HL-60/S4 treated with retinoic acid at 250 ng/mL for 4 days and 3 days (cell line): Measurements from ENCODE around the gene CABP1.

Source experiments
- in situ Hi-C: fragments of 300-500 bp; cut with MboI; formaldehyde crosslinking; loops from 2 replicates; pipeline ENCODE4 v1.7.0; 2022; ENCODE audit warnings: low sequenced_read_pairs

CABP1 gene

DNA sequence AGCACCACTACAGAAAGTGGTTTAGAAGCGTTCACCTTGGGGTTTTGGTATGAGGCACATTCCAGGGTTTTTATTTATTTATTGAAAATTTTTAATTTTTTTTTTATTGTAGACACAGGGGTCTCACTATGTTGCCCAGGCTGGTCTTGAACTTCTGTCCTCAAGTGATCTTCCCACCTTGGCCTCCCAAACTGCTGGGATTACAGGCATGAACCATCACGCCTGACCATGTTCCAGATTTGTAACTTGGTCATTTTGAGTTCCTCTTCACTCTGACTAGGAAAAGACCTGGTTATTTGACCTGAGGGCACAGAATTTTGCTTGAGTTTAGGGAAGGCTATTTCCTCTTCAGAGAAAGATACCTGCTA lies 49.6 kb downstream of the CABP1 start:
- in situ Hi-C loops: no loop called here

DNA sequence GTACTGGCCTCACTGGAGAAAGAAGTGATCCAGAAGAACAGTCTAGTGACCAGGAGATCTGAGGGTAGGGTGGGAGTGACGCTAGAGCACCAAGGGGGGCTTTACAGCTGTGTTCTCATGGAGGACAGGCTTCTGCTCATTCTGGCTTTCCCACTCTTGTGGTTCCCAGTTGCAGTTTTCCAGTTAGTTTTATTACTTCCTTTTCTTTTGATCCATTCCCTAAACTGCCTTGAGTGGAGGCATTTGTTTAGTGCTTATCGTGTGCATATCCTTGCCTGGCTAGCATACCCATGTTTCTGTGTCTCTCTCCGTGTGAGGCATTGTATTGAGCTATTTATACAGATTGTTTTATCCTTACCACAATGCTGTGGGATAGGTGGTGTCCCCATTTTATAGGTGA lies 50.6 kb downstream of the CABP1 start:
- in situ Hi-C loops: no loop called here

DNA sequence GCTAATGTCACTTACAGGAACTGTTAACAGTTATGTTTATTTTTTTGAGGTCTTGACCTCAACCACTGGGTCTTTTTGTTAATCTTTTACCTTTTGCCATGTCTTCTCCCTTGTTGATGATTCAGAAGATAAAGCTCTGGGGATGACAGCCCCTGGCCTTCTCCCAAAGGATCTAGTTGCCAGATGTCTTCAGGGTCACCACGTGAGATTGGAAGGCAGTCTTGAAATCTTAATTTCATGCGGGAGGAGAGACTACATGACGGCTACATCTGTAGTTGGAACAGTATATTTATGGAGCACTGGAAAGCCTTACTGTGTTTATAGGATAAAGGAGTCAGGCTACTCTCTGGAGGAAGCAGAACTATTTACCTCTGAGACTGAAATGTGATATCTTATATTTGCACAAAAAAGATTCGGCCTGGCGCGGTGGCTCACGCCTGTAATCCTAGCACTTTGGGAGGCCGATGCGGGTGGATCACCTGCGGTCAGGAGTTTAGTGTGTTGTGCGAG lies 52.2 kb downstream of the CABP1 start:
- in situ Hi-C loops: no loop called here

DNA sequence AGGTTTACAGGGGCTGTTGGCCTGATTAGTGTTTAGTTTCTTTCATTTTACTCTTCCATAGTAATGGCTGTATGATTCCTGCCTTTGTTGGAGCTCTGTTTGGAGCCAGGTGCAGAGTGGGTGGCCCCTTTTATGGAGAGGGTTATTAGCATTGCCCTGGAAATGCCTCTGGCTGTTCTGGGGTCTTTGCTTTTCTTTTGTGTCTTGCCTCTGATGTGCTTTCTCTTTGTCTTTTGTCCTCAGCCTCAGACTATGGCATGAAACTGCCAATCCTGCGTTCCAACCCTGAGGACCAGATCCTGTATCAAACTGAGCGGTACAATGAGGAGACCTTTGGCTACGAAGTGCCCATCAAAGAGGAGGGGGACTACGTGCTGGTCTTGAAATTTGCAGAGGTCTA lies 53.4 kb downstream of the CABP1 start:
- in situ Hi-C loops: no loop called here

DNA sequence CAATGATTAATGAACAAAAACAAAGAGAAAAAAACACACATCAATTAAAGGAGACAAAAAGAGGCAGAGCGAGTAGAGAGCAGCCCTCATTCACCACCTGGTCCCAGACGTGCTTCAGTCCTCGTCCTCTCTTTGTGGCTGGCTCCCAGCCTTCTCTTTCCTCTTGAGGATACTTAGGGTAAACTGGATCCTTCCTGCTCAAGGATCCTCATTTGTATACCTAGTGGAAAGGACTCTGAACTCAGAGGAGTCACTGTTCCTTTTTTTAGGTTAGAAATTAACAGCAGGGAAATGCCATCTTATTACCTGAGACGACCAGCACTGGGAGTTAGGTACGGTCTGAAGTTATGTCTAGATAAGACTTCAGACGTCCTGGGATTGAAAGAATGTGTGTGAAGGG lies 56.2 kb downstream of the CABP1 start:
- in situ Hi-C loops: no loop called here

DNA sequence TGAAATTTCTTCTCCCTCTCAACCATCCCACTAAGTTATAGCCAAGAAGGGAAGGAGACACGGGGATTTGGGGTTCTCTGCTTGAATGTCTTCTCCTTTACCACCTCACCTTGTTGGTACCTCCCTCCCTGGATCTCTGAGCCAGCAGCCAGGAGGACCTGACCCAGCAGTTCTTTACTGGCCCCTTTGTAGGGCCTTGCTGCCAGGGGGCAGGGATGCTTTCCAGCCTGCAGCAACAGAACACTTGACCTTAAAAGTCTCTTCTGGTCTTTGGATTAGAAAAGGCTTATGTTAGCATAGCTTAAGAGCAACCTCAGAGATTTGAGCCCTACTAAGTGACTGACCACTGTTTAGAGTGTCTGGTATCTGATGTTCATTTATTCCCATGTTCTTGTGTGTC lies 56.9 kb downstream of the CABP1 start:
- in situ Hi-C loops: no loop called here

DNA sequence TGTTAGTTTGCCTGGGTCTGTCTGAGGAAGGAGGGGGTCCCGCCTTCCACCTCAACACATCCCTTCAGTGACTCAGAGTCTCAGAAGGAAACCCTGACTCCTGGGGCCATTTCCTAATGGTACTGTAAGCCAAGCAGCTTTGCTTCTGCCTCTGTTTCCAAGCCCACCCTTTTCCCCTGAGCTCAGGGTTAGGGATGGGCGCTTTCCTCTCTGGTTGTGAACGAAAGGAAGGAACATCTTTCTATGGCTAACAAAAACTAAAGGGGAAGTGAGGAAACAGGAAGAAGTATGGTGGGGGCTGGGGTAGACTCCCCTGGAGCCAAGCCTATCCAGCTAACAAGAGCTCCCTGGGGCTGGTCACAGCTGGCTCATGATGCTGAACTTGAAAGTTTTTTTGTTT lies 58.2 kb downstream of the CABP1 start:
- in situ Hi-C loops: no loop called here

DNA sequence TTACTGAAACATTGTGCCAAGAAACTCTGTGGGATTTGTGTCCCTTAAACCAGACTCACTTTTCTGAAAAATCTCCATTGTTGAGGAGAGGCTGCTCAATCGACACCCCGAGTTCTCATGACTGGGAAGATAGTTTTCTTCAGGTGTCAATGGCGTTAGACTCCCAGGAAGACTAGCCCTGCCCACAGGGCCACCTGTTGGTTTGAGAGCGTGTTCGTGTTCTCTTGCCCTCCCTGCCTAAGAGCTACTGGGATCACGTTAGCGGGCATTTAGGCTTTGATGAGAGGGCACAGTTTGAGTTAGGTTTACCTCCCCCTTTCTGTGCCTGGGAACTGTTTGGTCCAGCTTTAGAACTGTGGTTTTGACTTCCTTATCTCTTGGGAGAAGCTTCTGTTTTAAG lies 59.1 kb downstream of the CABP1 start:
- in situ Hi-C loops: no loop called here

DNA sequence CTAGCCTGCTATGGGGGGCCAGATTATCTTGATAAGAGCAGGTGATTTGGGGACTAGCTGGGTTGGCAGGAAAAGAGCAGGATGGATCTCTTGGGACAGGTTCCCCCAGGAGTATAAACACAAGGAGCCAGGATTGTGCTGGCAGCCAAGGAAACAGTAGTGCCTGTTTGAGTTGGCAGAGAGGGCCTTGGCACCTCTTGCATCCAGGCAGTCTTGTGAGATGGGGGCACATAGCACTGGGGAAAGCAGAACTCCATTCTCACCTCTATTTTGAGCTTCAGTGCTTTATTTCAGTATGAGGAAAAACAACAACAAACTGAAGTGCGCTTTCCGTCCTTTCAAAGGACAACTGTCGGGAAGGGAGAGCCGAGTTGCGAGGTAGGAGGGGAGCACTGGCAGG lies 60.5 kb downstream of the CABP1 start:
- in situ Hi-C loops: no loop called here

DNA sequence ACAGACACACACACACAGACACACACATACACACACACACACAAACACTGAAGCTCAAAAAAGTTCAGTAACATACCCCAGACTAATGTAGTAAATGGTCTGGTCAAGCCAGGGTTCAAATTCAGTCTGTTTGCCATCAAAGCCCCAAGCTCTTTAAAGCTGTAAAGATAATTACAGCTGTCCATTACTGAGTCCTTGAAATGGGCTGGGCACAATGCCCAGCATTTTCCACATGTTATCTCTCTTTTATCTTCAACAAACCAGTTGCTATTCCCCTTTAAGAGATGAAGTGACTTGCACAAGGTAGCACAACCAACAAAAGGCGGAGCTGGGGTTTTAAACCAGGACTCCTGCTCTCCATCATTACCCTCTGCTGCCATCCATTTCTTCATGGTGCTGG lies 62.2 kb downstream of the CABP1 start:
- in situ Hi-C loops: no loop called here

DNA sequence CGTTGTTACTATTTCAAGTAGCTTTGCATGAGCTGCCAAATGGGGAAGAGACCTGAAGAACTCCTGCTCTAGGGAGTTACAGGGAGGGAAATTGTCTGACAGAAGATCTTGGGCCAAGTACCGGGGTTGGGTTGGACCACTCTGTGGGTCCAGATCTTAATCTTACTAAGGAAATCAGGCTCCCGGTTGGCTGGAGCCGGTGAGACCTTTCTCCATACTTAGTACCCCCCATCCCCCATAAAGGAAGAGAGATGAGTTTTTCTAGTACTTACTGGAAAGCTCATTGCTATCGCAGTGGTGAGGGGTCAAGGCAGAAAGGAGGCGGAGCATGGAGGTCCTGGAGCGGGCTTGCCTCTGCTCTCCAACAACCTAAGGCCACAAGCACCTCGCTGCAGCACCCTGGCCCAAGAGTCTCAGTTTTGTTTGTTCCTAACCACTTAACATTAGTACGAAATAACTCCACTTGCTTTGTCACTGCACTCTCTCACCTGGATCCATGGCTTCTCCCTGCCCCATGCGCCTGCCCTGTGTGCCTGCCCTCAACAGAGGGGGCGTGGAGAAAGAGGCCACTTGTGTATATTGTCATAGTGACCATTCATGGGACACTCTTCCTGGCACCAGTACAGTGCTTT lies 63.0 kb downstream of the CABP1 start:
- in situ Hi-C loops: no loop called here

DNA sequence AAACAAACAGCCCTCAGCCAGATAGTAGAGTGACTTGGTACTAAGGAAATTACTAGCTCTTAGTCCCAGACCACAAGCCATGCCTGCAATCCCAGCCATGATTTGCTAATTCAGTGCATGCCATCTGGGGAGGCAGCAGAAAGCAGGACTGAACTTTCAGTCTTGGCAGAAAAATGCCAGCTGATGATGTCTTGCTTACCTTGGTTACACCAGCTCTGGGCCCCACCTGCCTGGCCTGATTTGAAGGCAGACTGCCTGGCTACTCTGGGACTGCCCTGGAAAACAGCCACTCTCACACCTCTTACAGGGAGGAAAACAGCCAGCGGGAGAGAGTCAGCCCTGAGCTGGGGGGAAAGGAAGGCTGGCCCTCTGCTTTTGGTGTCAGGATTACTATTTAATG lies 65.2 kb downstream of the CABP1 start:
- in situ Hi-C loops: no loop called here

DNA sequence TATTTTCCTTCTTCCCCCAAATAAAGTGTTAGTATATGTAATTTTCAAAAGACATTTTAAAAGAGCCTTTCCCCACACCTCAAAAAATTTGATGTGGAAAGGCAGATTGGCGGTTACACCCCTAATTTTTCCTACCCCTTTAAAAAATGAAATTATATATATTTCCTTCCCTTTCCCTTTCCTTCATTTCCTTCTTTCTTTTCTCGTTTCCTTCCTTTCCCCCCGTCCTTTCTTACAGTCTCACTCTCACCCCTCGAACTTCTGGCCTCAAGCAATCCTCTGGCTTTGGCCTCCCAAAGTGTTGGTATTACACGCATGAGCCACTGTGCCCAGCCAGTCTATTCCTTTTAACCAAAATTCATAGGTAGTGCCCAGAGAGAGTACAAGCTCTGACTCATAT lies 65.6 kb downstream of the CABP1 start:
- in situ Hi-C loops: no loop called here

DNA sequence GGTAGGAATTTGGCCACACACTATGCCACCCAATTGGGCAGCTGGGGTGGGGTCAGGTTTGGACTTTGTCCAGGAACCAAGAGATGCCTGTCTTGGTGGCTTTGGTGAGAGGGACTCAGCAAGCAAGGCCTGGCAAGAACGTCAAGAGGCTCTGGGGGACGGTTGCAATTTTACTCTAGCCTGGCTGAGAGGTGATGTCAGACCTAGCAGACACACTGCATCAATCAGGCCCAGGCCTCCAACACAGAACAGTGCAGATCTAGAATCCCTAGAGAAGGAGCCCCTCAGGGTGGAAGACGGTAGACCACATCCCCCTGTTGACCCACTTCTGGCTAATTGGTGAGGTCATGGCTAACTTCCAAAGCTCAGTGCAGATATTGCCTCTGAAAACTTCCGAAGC lies 68.2 kb downstream of the CABP1 start:
- in situ Hi-C loops: no loop called here

DNA sequence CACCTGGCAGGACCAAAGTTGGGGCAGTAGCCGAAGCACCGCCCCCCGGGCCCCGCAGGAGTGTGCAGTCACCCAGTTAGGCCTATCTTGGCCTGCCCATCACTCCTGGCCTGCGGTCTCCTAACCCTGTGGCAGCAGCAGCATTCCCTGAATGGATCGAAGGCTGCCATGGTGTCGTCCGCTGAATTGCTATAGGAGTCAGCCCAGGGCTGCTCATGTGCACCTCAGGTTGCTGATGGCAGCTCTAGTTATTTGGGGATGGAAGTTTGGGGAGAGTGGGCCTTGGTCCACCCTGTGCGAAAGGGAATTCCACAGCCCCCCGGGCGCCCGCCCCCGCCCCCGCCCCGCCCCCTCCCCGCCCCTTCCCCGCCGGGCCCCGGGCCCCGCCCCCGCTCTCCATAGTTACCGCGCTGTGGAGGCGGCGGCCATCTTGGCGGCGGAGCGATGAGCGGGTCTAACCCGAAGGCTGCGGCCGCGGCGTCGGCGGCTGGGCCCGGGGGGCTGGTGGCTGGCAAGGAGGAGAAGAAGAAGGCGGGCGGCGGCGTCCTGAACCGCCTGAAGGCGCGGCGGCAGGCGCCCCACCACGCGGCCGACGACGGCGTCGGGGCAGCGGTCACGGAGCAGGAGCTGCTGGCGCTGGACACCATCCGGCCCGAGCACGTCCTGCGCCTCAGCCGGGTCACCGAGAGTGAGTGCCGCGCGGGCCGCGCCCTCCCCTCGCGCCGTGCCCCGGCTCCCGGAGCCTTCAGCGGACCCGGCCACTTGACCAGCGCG lies 69.8 kb downstream of the CABP1 start, which contains the start of gene UNC119B:
TSS of gene UNC119B (plus strand) at position 428 of the 774 bp plus-strand sequence. CDS start at position 445, 17 bp downstream.
- in situ Hi-C loops: loop anchor here (10.0 kb wide), 1 partner anchor 125 kb away; the partner anchor contains the start of gene POP5

DNA sequence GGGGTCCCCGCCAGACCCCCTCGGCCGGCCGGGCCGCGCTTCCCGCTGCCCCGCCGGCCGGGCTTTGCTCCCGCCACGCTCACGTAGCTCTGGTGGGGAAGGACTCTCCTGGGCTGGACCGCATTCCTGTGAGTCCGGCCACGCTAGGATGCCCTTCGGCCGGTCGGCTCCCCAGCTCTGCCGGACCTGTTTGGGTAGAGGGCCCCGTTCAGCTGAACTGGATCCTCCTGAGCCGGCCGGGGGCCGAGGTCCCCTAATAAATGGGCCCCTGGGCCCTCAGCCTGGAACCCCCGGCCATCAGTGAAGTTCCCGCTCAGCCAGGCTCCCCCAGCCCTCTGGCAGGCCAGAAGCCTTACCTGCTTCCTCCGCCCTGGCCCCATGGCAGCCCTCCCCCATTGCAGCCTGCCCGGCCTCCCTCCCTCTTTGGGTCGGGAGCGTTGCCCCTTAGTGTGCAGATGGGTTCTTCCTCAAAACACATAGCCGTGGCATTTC lies 70.4 kb downstream of the CABP1 start:
- in situ Hi-C loops: loop anchor here (10.0 kb wide), 1 partner anchor 126 kb away; the partner anchor contains the start of gene POP5

DNA sequence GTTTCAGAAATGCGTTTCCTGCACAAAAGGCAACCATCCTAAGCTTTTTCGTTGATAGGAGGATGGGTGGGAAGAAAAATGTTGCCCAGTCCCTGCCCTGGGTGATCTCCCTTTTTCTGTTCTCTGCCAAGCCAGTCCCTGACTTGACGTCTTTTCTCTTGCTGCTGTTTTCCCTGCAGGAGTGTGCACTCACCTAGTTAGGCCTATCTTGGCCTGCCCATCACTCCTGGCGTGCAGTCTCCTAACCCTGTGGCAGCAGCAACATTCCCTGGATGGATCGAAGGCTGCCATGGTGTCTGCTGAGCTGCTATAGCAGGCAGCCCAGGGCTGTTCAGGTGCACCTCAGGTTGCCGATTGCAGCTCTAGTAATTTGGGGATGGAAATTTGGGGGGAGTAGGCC lies 71.0 kb downstream of the CABP1 start:
- in situ Hi-C loops: loop anchor here (10.0 kb wide), 1 partner anchor 127 kb away; the partner anchor contains the start of gene POP5

DNA sequence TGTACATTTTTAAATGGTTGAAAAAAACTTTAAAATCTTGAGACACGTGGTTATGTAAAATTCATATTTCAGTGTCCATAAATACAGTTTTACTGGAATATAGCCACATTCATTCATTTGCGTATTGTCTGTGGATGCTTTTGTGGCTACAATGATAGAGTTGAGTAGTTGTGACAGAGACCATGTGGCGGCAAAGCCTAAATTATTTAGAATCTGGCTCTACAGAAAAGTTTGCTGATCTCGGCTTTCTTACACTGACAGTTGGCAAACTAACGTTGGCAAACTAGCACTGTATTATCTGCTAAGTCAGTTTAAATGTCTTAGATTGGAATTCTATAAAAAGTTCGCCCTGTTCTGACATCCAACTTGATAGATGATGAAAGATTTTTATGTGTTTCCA lies 72.2 kb downstream of the CABP1 start:
- in situ Hi-C loops: loop anchor here (10.0 kb wide), 1 partner anchor 128 kb away; the partner anchor contains the start of gene POP5

DNA sequence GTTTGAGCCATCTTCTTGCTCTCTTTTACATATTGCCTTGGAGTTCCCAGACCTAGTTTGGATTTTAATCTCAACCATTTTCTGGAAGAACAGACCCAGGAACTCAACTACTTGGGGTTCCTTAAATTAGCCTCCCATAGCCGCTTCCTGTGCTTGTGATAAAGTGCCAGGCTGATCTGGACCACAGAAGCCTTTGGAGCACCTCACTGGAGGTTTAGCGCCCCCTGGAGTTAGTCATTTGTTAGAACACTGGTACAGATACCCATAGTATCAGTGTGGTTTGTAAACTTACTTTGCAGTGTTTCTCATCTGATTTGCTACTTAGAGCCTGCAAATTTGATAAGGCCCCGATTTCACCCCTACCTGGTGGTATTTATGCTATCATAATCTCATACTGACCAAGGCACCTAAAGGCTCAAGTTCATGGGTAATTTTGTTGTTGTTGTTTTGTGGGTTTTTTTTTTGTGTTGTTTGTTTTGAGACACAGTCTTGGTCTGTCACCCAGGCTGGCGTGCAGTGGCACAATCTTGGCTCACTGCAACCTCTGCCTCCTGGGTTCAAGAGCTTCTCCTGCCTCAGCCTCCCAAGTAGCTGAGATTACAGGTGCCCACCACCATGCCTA lies 73.5 kb downstream of the CABP1 start:
- in situ Hi-C loops: loop anchor here (10.0 kb wide), 1 partner anchor 129 kb away; the partner anchor contains the start of gene POP5
